ENCODE measurements around the gene FTO.
"Not testable (repeated sequence)": the region's sequence is repeated elsewhere in the genome, so short reads cannot be mapped to it uniquely, and the experiment has no call there.

The FTO gene

GRCh38 chr16:53703590-53704444, at the start of gene FTO, which contains the start of gene RPGRIP1L:
Gene FTO (plus strand): TSS chr16:53704156.
Gene RPGRIP1L (minus strand): TSS chr16:53703859. CDS start chr16:53700723, 3,136 bp downstream.
- peak; percentile 93 for DNase-seq

- no peak for DNase-seq
These were observed 49.0 kb upstream of the FTO start for GRCh38 chr16:53654946-53655345.

- DNase-seq = no peak
These were observed 41.9 kb upstream of the FTO start for GRCh38 chr16:53662072-53662471.

- DNase-seq = no peak
These were observed 39.1 kb upstream of the FTO start for GRCh38 chr16:53664724-53665345.

GRCh38 chr16:53666786-53667415, 37.1 kb upstream of the FTO start:
- DNase-seq = no peak

- DNase-seq = no peak
These were observed 35.1 kb upstream of the FTO start for GRCh38 chr16:53668869-53669268.

GRCh38 chr16:53672461-53672860, 31.5 kb upstream of the FTO start:
- DNase-seq = no peak

GRCh38 chr16:53673189-53673588, 30.8 kb upstream of the FTO start:
- no peak for DNase-seq

GRCh38 chr16:53678155-53678554, 25.8 kb upstream of the FTO start:
- no peak for DNase-seq

- DNase-seq = no peak
These were observed 25.1 kb upstream of the FTO start for GRCh38 chr16:53678756-53679343.

- no peak for DNase-seq
These were observed 23.2 kb upstream of the FTO start for GRCh38 chr16:53680756-53681155.

- DNase-seq = no peak
These were observed 22.6 kb upstream of the FTO start for GRCh38 chr16:53681354-53681753.

GRCh38 chr16:53685334-53685733, 18.6 kb upstream of the FTO start:
- not testable (repeated sequence) for DNase-seq

- no peak for DNase-seq
These were observed 17.2 kb upstream of the FTO start for GRCh38 chr16:53686710-53687109.

GRCh38 chr16:53689636-53690035, 14.3 kb upstream of the FTO start:
- DNase-seq = no peak

GRCh38 chr16:53690771-53691170, 13.2 kb upstream of the FTO start:
- DNase-seq = no peak

- no peak for DNase-seq
These were observed 11.8 kb upstream of the FTO start for GRCh38 chr16:53692146-53692545.

- DNase-seq = no peak
These were observed 10.6 kb upstream of the FTO start for GRCh38 chr16:53693320-53693719.

- DNase-seq = no peak
These were observed 8.9 kb upstream of the FTO start for GRCh38 chr16:53695070-53695469.

- not testable (repeated sequence) for DNase-seq
These were observed 5.7 kb upstream of the FTO start for GRCh38 chr16:53698271-53698670.

GRCh38 chr16:53704445-53704813, 473 bp downstream of the FTO start:
- DNase-seq = no peak

- DNase-seq = no peak
These were observed 3.7 kb downstream of the FTO start for GRCh38 chr16:53707671-53708070.

- DNase-seq = no peak
These were observed 4.5 kb downstream of the FTO start for GRCh38 chr16:53708490-53708889.

GRCh38 chr16:53711390-53711789, 7.4 kb downstream of the FTO start:
- DNase-seq = no peak

All from NK-92 treated with Interleukin-12 subunit alpha and Interleukin-12 subunit beta, amount 100 ng/mL, for 24 hours (cell line).